ENCODE results near the gene RELL2.

- TF ChIP-seq CTCF (IDR thresholded peaks at IDR 0.05 in 4 of 5, conservative IDR thresholded peaks at IDR 0.05 in 1 of 5), result no peak
- no peak for TF ChIP-seq POLR2A (IDR thresholded peaks at IDR 0.05)
These were observed 6.1 kb upstream of the RELL2 start for GRCh38 chr5:141630570-141631140.
